Measurements from ENCODE around the gene CD93.

The CD93 gene, protein sequence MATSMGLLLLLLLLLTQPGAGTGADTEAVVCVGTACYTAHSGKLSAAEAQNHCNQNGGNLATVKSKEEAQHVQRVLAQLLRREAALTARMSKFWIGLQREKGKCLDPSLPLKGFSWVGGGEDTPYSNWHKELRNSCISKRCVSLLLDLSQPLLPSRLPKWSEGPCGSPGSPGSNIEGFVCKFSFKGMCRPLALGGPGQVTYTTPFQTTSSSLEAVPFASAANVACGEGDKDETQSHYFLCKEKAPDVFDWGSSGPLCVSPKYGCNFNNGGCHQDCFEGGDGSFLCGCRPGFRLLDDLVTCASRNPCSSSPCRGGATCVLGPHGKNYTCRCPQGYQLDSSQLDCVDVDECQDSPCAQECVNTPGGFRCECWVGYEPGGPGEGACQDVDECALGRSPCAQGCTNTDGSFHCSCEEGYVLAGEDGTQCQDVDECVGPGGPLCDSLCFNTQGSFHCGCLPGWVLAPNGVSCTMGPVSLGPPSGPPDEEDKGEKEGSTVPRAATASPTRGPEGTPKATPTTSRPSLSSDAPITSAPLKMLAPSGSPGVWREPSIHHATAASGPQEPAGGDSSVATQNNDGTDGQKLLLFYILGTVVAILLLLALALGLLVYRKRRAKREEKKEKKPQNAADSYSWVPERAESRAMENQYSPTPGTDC

DNA sequence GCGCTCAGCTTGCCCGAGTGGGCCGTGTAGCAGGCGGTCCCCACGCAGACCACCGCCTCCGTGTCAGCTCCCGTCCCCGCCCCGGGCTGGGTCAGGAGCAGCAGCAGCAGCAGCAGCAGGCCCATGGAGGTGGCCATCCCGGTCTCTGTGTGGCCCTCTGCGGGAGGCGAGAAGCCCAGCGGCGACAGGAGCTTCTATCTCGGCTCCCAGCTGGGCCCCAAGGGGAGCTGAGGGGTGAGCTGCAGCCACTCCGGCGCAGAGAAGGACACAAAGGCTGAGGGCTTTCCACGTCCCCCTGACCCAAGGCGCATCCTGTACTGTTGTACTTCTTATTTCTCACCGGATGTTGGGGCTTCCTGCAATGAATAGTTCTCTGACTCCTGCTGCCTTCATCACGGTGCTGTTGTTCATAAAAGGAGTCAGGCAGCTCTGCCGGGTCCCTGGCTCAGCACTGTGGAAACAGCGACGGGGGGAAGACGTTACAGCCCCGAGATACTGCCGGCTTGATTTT is at the start of gene CD93:
TSS of gene CD93 (minus strand) at position 269 of the 511 bp plus-strand sequence. CDS start at position 137, 132 bp downstream.
- no peak within 1 kb of the TSS for H3K4me3 Mint-ChIP-seq
- H3K4me1 Mint-ChIP-seq = no peaks in the 10 kb centered on the region
- H3K27ac Mint-ChIP-seq = no peak within 1 kb of the TSS
- ATAC-seq = no peak
- H3K36me3 Mint-ChIP-seq = no peaks in the 10 kb centered on the region
- peaks cover 31% of the 10 kb centered on the region for H3K27me3 Mint-ChIP-seq
- H3K9me3 Mint-ChIP-seq = no peaks in the 10 kb centered on the region

DNA sequence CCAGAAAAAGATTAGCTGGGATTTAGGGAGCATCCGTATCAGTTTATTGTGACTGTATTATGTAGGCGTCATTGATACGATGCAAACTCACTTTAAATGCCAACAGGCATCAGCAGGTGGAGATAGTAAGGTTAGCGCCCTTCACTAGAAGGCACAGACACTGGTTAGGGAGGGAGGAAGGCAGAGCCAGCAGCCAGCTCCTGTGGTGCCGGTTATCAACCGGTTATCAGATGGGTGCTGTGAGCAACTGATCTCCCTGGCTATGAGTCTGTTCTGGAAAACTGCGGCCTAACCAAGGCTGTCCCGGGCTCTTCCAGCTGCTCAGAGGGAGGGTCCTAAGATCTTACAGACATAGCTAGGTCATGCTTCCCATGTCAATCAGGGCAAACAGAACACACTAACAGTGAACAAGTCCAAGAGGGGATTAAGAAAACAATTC is 47.5 kb upstream of the CD93 start:
- H3K4me1 Mint-ChIP-seq = no peaks in the 10 kb centered on the region
- H3K27me3 Mint-ChIP-seq = peaks cover 8% of the 10 kb centered on the region
- H3K9me3 Mint-ChIP-seq = no peaks in the 10 kb centered on the region
- H3K4me3 Mint-ChIP-seq = no peak overlapping the region
- H3K27ac Mint-ChIP-seq = no peak overlapping the region
- ATAC-seq = no peak
- H3K36me3 Mint-ChIP-seq = no peaks in the 10 kb centered on the region

DNA sequence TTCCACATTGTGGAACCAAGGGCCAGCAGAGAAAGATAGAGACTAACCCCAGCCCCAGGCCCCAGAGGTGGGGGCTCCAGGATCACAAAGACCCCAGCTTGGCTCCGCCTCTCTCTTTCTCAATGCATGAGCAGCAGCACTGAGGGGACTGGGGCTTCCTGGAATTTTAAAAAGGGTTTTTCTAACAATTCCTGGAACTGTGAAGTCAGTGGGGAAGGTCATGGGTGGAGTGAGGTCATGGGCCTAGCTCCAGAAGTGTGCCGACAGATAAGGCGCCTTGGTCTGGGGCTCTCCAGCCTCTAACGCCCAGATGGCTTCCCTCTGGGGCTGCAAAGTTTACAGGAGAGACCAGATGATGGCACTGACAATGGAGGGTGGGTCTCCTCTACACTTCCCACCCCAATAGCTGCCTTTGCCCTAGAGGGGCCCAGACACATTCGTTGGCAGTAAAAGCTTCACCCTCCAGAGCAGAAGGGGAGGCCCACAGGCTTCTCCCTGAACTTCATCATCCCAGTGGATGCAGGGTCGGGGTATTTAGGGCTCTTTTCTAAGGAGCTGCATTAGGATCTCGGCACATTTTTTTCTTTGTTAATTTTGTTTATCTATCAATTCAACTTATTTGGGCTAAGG is 46.9 kb upstream of the CD93 start:
- ATAC-seq = no peak
- no peak overlapping the region for H3K27ac Mint-ChIP-seq
- no peaks in the 10 kb centered on the region for H3K9me3 Mint-ChIP-seq
- H3K4me1 Mint-ChIP-seq = no peaks in the 10 kb centered on the region
- H3K27me3 Mint-ChIP-seq = peaks cover 8% of the 10 kb centered on the region
- no peak overlapping the region for H3K4me3 Mint-ChIP-seq
- no peaks in the 10 kb centered on the region for H3K36me3 Mint-ChIP-seq

DNA sequence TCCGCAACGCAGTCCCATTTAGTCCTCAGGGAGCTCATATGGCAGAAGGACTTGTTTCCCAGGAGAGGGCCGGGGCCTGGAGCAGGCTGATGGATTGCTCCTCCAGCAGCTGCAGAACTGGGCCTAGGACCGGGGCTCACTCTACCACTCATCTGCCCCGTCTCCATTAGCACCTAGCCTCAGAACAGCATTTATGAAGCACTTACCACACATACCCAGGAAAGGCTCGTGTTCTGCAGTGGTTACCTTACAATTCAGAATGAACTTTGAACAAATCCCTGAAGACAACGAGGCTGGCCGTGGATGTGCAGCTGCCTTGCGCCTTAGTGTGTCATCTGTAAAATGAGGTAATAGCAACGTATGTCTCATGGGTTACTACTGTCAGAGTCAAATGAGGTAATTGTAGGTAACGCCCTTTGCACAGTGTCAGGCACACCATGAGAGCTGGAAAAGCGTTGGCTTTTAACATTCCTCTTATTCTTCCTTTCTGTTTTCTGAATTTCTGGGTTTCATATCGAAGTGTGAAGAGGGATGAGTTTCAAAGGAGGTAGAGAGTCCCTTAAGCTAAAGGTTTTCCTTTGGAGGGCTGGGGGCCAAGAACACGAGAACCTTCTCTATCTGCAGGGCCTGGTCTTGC is 46.3 kb upstream of the CD93 start:
- no peaks in the 10 kb centered on the region for H3K4me1 Mint-ChIP-seq
- no peaks in the 10 kb centered on the region for H3K9me3 Mint-ChIP-seq
- H3K27ac Mint-ChIP-seq = no peak overlapping the region
- H3K4me3 Mint-ChIP-seq = no peak overlapping the region
- peaks cover 8% of the 10 kb centered on the region for H3K27me3 Mint-ChIP-seq
- no peaks in the 10 kb centered on the region for H3K36me3 Mint-ChIP-seq
- ATAC-seq = no peak

DNA sequence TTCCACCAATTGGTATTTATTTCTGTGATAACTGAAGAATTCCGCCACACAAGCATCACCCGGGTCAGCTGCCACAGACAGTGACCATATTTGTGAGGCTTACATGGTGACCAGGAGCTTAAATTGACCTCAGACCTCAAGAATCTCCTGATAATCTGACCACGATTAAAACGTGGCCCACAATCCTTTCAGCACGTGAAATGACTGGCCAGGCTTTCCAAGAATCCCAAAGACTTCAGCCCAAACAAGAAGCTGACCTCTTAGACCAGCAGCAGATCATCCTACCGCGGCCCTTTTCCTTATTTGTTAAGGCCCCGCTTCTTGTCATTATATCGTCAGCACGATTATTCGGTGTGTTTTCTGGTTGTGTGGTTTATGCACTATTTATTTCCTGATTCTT is 45.6 kb upstream of the CD93 start:
- Mint-ChIP-seq H3K9me3 (no peaks in the 10 kb centered on the region), H3K27me3 (peaks cover 15% of the 10 kb centered on the region), H3K27ac (no peak overlapping the region), H3K36me3 (no peaks in the 10 kb centered on the region), H3K4me1 (no peaks in the 10 kb centered on the region), H3K4me3 (no peak overlapping the region)
- ATAC-seq = no peak

DNA sequence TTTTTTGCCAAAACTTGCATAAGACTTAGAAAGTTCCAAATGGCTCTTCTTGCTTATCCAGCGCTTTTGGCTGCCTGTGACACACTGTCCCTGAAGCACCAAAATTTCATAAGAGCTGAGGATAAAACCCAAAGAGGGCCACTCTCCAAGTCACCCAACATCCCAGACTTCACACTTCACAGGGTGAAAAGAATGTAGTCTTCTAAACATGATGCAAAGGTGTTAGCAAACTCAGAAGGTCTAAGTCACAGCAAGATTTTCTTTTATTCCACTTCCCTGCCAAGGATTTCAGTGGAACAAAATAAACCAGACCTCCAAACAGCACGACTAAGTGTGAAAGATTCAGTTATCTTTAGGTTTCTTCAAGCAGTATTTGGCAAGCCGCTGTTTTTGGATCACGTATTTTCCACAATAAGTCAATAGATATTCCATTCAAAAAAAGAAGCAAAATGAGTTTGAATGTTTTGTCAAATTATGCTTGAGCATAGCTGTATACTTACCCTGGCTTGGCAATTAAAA is 44.6 kb upstream of the CD93 start:
- no peak overlapping the region for H3K27ac Mint-ChIP-seq
- ATAC-seq = no peak
- no peaks in the 10 kb centered on the region for H3K36me3 Mint-ChIP-seq
- H3K9me3 Mint-ChIP-seq = no peaks in the 10 kb centered on the region
- no peak overlapping the region for H3K4me3 Mint-ChIP-seq
- H3K27me3 Mint-ChIP-seq = peaks cover 20% of the 10 kb centered on the region
- no peaks in the 10 kb centered on the region for H3K4me1 Mint-ChIP-seq

DNA sequence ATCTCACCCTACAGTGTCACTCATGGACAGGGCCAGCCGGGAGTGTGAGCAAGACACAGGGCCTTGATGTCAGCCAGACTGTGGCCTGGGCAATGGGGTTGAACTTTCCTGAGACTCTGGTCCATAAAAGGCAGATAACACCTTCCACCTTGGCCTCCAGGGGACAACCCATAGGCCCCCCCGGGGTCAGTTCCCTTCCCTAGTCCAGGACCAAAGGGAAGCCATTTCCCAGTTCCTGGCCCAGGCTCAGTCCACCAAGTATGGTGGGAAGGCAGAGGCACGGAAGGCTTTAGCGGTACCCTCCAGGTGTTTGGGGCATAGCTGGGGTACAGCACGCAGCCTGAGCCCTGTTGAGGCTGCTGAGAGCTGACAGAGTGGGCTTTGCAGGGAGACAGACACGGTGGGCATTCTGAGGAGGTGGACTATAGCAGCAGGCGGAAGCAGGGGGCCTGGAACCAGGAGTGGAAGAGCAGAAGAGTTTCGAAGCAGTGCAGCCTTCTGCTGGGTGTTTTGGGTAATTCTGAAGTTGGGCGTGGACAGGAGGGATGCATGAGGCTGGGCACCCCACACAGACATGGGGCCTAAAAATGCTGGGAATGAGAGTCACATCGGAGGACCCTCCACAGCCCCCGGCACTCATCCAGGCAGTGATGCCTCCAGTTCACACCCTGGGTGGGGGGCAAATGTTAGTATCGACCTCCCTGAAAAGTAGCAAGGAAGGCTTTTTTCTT is 43.9 kb upstream of the CD93 start:
- no peak overlapping the region for H3K27ac Mint-ChIP-seq
- no peaks in the 10 kb centered on the region for H3K9me3 Mint-ChIP-seq
- H3K4me3 Mint-ChIP-seq = no peak overlapping the region
- peaks cover 20% of the 10 kb centered on the region for H3K27me3 Mint-ChIP-seq
- peak; percentile 31 for ATAC-seq
- no peaks in the 10 kb centered on the region for H3K4me1 Mint-ChIP-seq
- no peaks in the 10 kb centered on the region for H3K36me3 Mint-ChIP-seq

DNA sequence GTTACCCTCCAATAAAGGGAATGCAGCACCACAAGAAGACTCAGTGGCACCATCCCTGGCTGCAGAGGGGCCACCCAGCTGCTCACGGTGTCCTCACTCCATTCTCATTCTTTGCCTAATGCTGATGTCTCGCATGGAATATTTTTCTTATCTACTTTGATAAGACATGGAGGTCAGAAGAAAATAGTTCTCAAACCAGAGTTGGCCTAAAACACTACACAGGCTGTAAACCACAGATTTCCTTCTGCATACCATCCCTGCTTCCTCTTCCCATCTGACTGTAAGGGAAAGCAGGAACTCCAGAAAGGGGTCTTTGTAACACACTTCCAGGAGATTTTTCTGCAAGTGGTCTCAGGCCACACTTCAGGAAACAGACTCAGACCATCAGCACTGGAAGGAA is 43.1 kb upstream of the CD93 start:
- no peaks in the 10 kb centered on the region for H3K36me3 Mint-ChIP-seq
- H3K27ac Mint-ChIP-seq = no peak overlapping the region
- H3K9me3 Mint-ChIP-seq = no peaks in the 10 kb centered on the region
- ATAC-seq = no peak
- peaks cover 20% of the 10 kb centered on the region for H3K27me3 Mint-ChIP-seq
- no peaks in the 10 kb centered on the region for H3K4me1 Mint-ChIP-seq
- no peak overlapping the region for H3K4me3 Mint-ChIP-seq

DNA sequence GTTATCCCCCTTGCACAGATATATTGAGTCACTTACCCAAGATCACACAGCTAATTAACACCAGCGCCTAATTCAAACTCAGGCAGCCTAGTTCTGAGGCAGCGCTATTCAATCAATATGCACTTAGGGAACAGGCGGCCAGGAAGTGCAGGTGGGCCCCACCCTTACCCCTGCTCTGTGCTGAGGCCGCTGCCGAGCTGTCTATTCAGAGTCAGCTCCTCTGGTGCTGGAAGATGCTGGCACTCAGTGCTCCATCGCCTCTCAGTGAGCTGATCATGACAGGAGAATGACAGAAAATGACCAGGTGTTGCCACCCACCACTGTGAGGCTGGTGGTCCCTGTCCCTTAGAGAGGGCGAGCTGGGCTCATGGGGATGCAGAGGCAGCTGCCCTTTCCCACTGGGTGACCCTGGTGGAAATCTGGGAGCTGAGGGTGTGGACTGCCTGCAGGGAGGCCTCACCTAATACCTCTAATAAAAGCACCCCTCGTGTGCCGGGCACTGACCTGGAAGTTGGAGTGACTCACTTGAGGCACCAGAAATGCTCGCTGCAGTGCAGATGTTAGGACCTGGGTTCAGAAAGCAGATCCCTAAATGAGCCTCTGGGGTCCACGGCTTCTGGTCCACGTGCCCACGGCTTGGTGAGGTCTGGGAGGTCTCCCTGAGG is 42.5 kb upstream of the CD93 start:
- Mint-ChIP-seq H3K27ac (no peak overlapping the region), H3K4me3 (no peak overlapping the region)

DNA sequence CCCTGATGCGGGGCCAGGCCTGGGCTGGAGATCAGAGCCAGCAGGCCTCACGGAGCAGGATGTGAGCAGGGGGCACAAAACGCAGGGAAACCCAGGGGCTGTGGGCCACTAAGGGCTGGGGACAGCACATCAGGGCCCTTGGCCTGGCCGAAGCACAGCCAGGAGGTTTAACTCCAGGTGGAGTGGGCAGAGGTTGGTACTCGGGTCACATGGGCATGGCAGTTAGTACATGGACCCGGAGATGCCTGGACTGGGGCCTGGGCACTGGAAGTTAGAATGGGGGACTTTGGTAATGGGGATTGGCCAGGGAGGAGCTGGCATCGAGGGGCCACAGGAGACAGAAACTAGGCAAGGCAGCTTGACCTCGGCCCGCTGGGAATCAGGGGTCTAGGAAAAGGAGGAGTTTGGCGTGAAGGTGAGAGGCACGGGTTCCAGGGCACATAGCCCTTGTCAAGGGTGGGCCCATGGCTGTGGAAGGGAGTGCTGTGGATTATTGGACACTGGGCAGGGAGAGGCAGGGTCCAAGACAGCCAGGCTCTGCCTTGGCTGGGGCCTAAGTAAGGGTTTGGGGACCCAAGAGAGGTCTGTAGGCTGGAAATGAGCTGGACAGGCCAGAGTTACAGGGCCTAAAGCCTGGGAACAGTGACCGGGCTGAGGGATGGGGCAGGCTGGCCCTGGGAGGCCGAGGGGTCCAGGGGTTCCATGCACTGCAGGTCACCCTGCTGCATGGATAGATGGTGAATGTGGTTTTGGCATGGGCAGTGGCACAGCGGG is 41.6 kb upstream of the CD93 start:
- no peak for ATAC-seq
- Mint-ChIP-seq H3K4me1 (no peaks in the 10 kb centered on the region), H3K4me3 (no peak overlapping the region), H3K9me3 (no peaks in the 10 kb centered on the region), H3K27ac (no peak overlapping the region), H3K27me3 (peaks cover 20% of the 10 kb centered on the region), H3K36me3 (no peaks in the 10 kb centered on the region)

More for the DNA sequence above, 42.5 kb upstream of the CD93 start:
- Mint-ChIP-seq H3K9me3 (no peaks in the 10 kb centered on the region), H3K36me3 (no peaks in the 10 kb centered on the region), H3K27me3 (peaks cover 20% of the 10 kb centered on the region), H3K4me1 (no peaks in the 10 kb centered on the region)
- no peak for ATAC-seq

DNA sequence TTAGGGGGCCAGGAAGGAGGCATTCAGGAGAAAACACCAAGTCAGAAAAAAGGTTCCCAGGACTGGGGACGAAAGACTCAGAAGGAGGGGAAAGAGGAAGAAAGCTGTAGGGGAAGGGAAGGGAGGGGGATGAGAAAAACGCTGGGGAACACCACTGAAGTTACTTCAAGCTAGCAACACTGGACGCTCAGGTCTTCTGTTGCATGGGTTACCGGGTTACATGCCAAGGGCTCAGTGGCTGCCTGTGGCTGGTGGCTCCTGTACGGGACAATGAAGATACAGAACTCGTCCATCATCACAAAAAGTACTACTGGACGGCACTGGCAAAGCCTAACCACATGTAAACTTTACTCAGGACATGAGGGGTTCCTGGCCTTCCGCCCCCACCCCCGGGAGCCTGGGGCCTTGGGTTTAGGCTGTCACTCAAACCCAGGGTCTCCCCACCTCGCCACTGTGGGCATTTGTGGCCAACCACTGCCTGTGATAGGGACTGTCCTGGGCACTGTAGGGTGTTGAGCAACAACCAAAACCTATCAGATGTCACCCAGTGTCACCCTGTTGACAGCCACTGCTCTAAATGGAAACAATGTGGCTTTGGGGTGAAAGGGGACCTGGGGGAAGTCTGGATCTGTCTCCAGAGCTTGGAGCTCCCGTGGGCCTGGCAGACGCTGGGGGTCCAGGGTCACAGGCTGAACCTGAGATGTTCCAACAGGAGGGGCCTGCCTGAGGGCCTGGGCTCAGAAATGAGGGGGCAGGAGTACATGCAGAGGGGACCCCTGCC is 40.3 kb upstream of the CD93 start:
- H3K27ac Mint-ChIP-seq = no peak overlapping the region

DNA sequence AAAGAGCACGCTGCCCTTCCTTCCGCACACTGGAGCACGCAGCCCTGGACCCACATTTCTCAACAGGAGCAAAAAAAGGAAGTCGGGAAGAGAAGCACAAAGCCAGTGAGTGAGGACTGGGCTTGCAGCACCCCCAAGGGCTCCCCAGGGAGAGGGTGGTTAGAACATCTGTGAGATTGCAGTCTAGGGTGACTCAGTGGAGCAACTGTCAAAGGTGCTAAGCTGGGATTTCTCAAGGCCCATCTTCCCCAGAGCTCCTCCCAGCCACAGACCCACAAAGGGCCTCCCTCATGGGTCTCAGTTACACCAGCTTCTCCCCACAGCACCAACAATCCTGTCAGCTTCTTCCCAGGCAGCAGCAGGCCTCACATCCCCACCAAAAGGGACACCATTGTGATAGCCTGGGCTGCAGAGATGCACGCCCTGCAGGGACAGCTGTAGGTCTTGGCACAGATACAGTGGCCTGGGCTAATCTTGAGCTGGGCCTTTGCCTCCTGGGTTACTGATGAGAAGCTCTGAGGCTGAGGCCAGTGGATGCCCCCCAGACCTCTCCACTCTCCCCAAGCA is 39.6 kb upstream of the CD93 start:
- no peaks in the 10 kb centered on the region for H3K9me3 Mint-ChIP-seq
- H3K27me3 Mint-ChIP-seq = peaks cover 21% of the 10 kb centered on the region
- no peak overlapping the region for H3K27ac Mint-ChIP-seq
- no peak for ATAC-seq
- H3K4me1 Mint-ChIP-seq = no peaks in the 10 kb centered on the region
- H3K4me3 Mint-ChIP-seq = no peak overlapping the region
- H3K36me3 Mint-ChIP-seq = no peaks in the 10 kb centered on the region

More for the DNA sequence above, 40.3 kb upstream of the CD93 start:
- Mint-ChIP-seq H3K36me3 (no peaks in the 10 kb centered on the region), H3K4me3 (no peak overlapping the region), H3K27me3 (peaks cover 20% of the 10 kb centered on the region), H3K4me1 (no peaks in the 10 kb centered on the region), H3K9me3 (no peaks in the 10 kb centered on the region)
- ATAC-seq = no peak

DNA sequence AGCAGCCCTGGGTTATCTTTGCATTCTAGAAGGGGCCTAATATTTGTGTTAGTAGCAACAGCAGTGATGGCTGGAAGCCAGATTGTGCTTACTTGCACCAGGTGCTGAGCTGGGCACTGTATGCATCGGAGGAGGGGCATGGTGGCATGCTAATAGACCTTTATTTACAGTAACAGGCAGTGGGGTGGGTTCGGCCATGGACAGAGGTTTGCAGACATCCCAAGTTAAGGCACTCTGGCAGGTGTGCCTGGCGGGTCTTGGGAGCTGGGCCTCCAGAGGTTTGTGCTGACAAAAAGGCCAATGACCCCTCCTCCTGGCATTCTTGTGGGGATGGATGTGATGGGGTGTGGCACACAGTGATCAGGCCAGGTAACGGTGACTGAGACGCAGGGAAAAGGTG is 39.0 kb upstream of the CD93 start:
- Mint-ChIP-seq H3K9me3 (no peaks in the 10 kb centered on the region), H3K36me3 (no peaks in the 10 kb centered on the region), H3K27ac (no peak overlapping the region), H3K4me3 (no peak overlapping the region), H3K4me1 (no peaks in the 10 kb centered on the region), H3K27me3 (peaks cover 27% of the 10 kb centered on the region)
- no peak for ATAC-seq

All from stimulated activated memory B cell treated with anti-CD40 and anti-IgM and Interleukin-4, amounts not matched to agents 10 μg/mL and 1 μg/mL and 100 μg/mL, for 72 hours (primary cell).